VCaP (cell line): ENCODE results near the gene AUTS2.

Source experiments
- H3K27ac ChIP-seq: fragments of 450-650 bp; 2 replicates; pipeline ENCODE4 v1.5.1; 2017
- CTCF ChIP-seq: fragments of 450-650 bp; conservative IDR thresholded peaks from 2 replicates; pipeline ENCODE4 v1.5.1; 2017; ENCODE audit warnings: mild to moderate bottlenecking, moderate library complexity

The AUTS2 gene

GRCh38 chr7:70410134-70410750, 812.0 kb downstream of the AUTS2 start:
- H3K27ac ChIP-seq = no peak overlapping the region
- no peak for TF ChIP-seq CTCF

- no peak overlapping the region for H3K27ac ChIP-seq
- no peak for TF ChIP-seq CTCF
Observed at GRCh38 chr7:70414368-70414767, 816.1 kb downstream of the AUTS2 start.

- H3K27ac ChIP-seq = no peak overlapping the region
- TF ChIP-seq CTCF = no peak
Observed at GRCh38 chr7:70415179-70415972, 817.1 kb downstream of the AUTS2 start.

- TF ChIP-seq CTCF = no peak
- H3K27ac ChIP-seq = no peak overlapping the region
Observed at GRCh38 chr7:70416347-70416985, 818.2 kb downstream of the AUTS2 start.

- no peak overlapping the region for H3K27ac ChIP-seq
- 0 out of 2 replicates have a peak, but pooled peaks have one; percentile 7 for TF ChIP-seq CTCF
Observed at GRCh38 chr7:70416986-70417655, 818.8 kb downstream of the AUTS2 start.

- no peak for TF ChIP-seq CTCF
- H3K27ac ChIP-seq = no peak overlapping the region
Observed at GRCh38 chr7:70419526-70420380, 821.5 kb downstream of the AUTS2 start.
